Fibroblast of mammary gland (primary cell): Measurements from ENCODE around the gene ANKRD55.
A peak's percentile ranks its signal among the peaks of the same experiment; 100 is the strongest.
"Not testable (repeated sequence)": the region's sequence is repeated elsewhere in the genome, so short reads cannot be mapped to it uniquely, and the experiment has no call there.

Experiments used
- DNase-seq: peaks from one replicate; pipeline ENCODE4 v3.0.0-alpha.2; 2010; ENCODE audit warnings: low read depth
- H3K4me3 ChIP-seq: 2 replicates; pipeline ENCODE4 v1.5.1; 2011; ENCODE audit warnings: low read depth, mild to moderate bottlenecking, low read length, moderate library complexity; ENCODE audit not compliant: control insufficient read depth
- TF ChIP-seq, protein P1 (sequence below): conservative IDR thresholded peaks from 2 replicates; pipeline ENCODE4 v1.5.1; 2011; ENCODE audit warnings: low read depth, low read length, inconsistent platforms; ENCODE audit not compliant: control insufficient read depth, insufficient read depth

Gene ANKRD55

DNA sequence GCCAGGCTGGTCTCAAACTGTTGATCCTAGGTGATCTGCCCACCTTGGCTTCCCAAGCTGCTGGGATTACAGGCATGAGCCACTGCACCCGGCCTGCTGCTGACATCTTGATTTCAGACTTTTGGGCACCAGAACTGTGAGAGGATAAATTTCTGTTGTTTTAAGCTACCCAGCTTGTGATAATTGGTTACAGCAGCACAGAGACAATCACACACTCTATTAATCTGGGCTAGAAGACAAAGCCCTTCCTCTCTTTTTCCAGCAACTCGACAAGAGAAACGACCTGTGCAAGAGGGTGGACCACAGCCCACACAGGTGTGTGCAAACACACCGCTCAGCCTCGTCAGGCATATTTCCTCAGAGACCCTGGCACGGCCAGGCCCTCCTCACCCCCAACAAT lies 4.5 kb downstream of the ANKRD55 start:
- DNase-seq: no peak
- TF ChIP-seq, protein P1, sequence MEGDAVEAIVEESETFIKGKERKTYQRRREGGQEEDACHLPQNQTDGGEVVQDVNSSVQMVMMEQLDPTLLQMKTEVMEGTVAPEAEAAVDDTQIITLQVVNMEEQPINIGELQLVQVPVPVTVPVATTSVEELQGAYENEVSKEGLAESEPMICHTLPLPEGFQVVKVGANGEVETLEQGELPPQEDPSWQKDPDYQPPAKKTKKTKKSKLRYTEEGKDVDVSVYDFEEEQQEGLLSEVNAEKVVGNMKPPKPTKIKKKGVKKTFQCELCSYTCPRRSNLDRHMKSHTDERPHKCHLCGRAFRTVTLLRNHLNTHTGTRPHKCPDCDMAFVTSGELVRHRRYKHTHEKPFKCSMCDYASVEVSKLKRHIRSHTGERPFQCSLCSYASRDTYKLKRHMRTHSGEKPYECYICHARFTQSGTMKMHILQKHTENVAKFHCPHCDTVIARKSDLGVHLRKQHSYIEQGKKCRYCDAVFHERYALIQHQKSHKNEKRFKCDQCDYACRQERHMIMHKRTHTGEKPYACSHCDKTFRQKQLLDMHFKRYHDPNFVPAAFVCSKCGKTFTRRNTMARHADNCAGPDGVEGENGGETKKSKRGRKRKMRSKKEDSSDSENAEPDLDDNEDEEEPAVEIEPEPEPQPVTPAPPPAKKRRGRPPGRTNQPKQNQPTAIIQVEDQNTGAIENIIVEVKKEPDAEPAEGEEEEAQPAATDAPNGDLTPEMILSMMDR: no peak

DNA sequence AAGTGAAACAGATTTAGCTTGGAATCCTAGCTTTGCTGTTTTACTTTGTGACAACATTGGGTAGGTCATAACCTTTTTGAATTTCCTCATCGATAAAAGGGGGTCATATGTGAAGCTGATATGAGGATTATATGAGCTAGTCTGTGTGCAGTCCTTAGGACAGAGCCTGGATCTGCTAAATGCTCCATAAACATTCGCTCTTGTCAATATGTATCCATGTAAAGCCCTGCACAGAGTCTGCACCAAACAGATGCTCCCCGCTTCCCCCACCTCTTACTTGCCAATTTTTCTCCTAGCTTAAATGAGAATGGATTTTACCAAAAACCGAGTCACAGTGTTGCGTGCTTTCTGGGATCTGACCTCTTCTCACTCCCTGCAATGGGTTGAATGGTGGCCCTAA lies 5.4 kb downstream of the ANKRD55 start:
- DNase-seq: no peak
- H3K4me3 ChIP-seq: no peak overlapping the region
- TF ChIP-seq, protein P1: no peak

More for the DNA sequence above, 4.5 kb downstream of the ANKRD55 start:
- no peak overlapping the region for H3K4me3 ChIP-seq

DNA sequence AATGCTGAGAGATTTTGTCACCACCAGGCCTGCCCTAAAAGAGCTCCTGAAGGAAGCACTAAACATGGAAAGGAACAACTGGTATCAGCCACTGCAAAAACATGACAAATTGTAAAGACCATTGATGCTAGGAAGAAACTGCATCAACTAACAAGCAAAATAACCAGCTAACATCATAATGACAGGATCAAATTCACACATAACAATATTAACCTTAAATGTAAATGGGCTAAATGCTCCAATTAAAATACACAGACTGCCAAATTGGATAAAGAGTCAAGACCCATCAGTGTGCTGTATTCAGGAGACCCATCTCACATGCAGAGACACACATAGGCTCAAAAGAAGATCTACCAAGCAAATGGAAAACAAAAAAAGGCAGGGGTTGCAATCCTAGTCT lies 9.8 kb downstream of the ANKRD55 start:
- not testable (repeated sequence) for H3K4me3 ChIP-seq, DNase-seq

DNA sequence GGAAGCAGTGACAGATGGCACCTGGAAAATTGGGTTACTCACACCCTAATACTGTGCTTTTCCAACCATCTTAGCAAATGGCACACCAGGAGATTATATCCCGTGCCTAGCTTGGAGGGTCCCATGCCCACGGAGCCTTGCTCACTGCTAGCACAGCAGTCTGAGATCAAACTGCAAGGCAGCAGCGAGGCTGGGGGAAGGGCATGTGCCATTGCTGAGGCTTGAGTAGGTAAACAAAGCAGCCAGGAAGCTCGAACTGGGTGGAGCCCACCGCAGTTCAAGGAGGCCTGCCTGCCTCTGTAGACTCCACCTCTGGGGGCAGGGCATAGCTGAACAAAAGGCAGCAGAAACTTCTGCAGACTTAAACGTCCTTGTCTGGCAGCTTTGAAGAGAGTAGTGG lies 11.5 kb downstream of the ANKRD55 start:
- not testable (repeated sequence) for H3K4me3 ChIP-seq, DNase-seq

DNA sequence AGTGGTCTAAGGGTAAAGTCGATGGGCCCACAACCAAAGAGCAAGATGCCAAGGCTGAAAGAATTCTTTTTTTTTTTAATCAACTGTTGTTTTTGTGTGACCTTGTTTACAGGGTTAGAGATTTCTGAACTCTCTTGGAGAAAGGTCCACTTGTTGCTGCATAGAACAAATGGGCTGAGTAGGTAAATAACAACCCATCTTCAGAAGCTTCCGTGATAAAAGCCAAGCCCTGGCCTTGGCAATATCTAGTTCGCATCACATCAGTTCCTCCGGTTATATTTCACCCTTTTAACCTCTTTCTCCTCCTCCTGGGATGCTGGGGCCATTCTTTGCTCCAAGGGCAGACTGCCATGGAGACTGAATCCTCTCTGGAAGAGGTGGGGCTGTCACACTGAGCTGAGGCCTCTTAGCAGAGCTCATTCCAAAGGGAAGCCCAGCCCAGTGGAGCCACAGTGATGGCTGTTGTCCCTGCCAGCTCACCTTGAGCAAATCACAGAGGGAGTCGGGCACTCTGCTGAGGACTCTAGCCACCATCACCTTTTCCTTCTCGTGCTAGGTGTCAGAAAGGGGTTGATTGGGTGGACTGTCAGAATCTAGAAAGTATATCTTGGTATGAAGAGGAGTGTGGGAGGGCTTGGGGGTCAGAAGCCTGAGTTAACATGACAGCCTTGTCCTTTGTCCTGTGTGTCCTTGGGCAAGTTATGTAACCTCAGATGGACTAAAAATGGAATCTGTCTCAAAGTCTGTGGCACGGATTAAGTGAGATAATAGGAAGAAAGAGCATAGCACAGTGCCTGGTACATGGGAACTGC lies 17.9 kb downstream of the ANKRD55 start:
- TF ChIP-seq, protein P1: no peak
- H3K4me3 ChIP-seq: no peak overlapping the region
- DNase-seq: no peak

DNA sequence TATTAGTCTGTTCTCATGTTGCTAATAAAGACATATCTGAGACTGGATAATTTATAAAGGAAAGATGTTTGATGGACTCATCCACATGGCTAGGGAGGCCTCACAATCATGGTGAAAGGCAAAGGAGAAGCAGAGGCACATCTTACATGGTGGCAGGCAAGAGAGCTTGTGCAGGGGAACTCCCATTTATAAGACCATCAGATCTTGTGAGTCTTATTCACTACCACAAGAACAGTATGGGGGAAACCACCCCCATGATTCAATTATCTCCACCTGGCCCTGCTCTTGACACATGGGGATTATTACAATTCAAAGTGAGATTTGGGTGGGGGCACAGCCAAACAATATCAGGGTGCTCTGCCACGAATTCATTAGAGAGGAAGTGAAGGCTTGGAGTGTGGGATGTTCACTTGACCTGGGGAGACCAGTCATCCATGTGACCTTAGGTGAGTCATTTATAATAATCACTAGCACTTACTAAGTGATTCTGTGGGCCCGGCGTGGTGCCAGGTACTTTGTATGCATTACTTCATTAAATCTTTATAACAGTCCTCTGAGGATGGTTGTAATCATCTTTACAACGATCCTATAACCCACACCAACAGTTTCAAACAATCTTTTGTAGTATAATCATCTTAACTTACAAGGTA lies 19.1 kb downstream of the ANKRD55 start:
- not testable (repeated sequence) for H3K4me3 ChIP-seq

GRCh38 chr5:56212130-56212879 lies 20.8 kb downstream of the ANKRD55 start:
- H3K4me3 ChIP-seq: no peak overlapping the region
- DNase-seq: no peak
- TF ChIP-seq, protein P1: no peak

More for the DNA sequence above, 19.1 kb downstream of the ANKRD55 start:
- peak; percentile 78 for DNase-seq

DNA sequence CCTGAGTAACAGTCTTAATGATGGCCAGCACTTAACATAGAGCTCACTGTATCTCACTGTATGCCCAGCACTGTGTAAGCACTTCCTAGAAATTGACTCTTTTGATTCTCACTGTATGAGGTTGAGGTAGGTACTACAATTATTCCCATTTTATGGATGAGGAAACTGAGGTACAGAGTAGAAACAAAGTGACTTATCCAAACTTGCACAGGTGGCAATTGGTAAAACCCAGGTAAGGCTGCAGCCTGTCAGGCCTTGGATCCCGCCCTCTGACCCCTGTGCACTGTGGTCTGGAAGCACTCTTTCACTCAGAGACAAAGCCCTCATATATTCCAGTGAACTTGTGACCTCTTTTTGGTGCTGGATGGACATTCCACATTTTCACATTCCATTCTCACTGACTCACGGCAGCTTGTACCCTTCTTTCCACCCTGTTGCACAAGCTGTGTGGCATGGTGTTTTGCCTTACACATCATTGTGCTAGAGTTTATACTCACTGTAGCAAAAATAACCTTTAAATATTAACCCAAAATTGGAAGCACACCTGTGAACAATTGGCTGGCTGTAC lies 21.7 kb downstream of the ANKRD55 start:
- TF ChIP-seq, protein P1: no peak
- DNase-seq: peak; percentile 91

More for the DNA sequence above, 21.7 kb downstream of the ANKRD55 start:
- no peak overlapping the region for H3K4me3 ChIP-seq
